ENCODE results near the gene NTM.

DNA sequence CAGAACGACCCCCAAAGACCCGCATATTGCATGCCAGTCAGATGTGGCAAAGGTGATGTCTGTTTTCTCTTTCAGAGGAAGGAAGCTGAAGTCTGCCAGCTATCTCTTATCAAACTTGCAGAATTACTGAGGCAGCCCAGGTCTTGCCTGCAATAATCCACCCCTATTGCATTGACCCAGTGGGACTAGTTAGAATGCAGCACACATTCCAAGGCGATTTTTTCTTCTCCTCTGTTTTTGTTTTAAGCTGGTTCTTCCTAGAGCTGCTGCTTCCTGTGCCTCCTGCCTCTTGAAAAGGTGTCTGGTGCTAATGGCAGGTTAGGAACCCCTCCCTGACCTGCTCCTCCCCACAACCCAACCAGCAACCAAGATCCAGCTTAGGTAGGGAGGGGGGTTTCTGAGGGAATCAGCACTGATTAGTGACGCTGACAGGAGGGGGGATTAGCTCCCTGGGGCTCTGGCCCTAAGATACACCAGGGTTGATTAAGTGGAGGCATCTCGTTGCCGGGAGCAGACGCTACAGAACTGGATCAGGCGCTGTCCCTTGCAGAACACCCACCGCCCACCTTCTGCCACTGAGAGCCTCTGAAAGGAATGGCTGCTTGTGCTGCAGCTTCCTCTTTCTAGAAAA, 2.8 kb downstream of the NTM start:
- TF ChIP-seq, protein P1, sequence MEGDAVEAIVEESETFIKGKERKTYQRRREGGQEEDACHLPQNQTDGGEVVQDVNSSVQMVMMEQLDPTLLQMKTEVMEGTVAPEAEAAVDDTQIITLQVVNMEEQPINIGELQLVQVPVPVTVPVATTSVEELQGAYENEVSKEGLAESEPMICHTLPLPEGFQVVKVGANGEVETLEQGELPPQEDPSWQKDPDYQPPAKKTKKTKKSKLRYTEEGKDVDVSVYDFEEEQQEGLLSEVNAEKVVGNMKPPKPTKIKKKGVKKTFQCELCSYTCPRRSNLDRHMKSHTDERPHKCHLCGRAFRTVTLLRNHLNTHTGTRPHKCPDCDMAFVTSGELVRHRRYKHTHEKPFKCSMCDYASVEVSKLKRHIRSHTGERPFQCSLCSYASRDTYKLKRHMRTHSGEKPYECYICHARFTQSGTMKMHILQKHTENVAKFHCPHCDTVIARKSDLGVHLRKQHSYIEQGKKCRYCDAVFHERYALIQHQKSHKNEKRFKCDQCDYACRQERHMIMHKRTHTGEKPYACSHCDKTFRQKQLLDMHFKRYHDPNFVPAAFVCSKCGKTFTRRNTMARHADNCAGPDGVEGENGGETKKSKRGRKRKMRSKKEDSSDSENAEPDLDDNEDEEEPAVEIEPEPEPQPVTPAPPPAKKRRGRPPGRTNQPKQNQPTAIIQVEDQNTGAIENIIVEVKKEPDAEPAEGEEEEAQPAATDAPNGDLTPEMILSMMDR (IDR thresholded peaks at IDR 0.05) = no peak
- no peak for TF ChIP-seq POLR2A (IDR thresholded peaks at IDR 0.05)

Data from esophagus squamous epithelium (tissue), 4 donors.